ENCODE measurements around the gene TSHZ2. TPM values are rescaled to one million over a fixed set of nuclear protein-coding genes. Genes with fewer than 3 reads are reported as not detected.
"Not testable (repeated sequence)": the region's sequence is repeated elsewhere in the genome, so short reads cannot be mapped to it uniquely, and the experiment has no call there.

The TSHZ2 gene
- total and polyA plus RNA-seq, 2 experiments from 2014 or later: 10.4 to 32.0 TPM

DNA sequence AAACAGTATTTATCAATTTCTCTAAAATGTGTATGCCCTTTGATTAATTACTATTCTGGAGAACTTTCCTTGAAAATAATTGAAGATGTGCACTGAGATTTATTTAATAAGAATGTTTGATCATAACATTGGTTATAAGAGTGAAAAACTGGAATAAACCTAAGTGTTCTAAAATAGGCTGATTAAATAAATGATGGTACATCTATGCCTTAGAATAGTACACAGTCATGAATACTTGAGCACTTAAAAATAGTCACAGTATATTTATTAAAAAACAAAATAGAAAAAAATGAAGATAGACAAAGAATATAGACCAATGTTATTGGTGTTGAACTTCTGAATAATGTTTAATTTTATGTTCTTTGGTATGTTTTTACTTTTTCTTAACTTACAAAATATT is 528.5 kb downstream of the TSHZ2 start:
- Histone ChIP-seq H3K9me3 (ENCODE audit: low read depth) (no peaks in the 10 kb centered on the region), H3K4me1 (ENCODE audit: low read depth) (no peaks in the 10 kb centered on the region), H3K36me3 (no peaks in the 10 kb centered on the region), H3K4me3 (no peak overlapping the region), H3K27ac (no peak overlapping the region), H3K27me3 (no peaks in the 10 kb centered on the region)
- TF ChIP-seq, protein P1, sequence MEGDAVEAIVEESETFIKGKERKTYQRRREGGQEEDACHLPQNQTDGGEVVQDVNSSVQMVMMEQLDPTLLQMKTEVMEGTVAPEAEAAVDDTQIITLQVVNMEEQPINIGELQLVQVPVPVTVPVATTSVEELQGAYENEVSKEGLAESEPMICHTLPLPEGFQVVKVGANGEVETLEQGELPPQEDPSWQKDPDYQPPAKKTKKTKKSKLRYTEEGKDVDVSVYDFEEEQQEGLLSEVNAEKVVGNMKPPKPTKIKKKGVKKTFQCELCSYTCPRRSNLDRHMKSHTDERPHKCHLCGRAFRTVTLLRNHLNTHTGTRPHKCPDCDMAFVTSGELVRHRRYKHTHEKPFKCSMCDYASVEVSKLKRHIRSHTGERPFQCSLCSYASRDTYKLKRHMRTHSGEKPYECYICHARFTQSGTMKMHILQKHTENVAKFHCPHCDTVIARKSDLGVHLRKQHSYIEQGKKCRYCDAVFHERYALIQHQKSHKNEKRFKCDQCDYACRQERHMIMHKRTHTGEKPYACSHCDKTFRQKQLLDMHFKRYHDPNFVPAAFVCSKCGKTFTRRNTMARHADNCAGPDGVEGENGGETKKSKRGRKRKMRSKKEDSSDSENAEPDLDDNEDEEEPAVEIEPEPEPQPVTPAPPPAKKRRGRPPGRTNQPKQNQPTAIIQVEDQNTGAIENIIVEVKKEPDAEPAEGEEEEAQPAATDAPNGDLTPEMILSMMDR (IDR thresholded peaks at IDR 0.05; ENCODE audit: low read depth, low read length): no peak
- DNase-seq (ENCODE audit: low read depth in 1 of 2, low spot score in 1 of 2): no peak

DNA sequence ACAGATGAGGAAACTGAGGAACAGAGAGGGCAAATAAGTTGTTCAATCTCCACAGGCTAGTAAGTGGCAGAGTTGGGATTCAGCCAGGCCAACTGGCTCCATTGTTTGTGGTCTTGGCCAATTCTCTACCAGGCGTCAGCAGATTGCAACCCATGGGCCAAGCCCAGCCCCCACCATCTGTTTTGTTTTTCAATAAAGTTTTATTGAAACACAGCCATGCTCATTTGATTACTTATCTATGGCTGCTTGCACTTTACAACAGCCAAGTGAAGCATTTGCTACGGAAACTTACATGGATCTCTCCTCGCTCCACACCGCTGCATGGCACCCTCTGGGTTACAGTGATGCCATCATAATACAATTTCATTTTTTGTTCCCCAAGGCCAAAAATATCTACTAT is 530.7 kb downstream of the TSHZ2 start:
- Histone ChIP-seq H3K27me3 (no peaks in the 10 kb centered on the region), H3K4me3 (no peak overlapping the region), H3K36me3 (no peaks in the 10 kb centered on the region), H3K9me3 (ENCODE audit: low read depth) (no peaks in the 10 kb centered on the region), H3K27ac (no peak overlapping the region), H3K4me1 (ENCODE audit: low read depth) (no peaks in the 10 kb centered on the region)
- DNase-seq (ENCODE audit: low read depth in 1 of 2, low spot score in 1 of 2): no peak
- TF ChIP-seq, protein P1 (IDR thresholded peaks at IDR 0.05; ENCODE audit: low read depth, low read length): no peak

DNA sequence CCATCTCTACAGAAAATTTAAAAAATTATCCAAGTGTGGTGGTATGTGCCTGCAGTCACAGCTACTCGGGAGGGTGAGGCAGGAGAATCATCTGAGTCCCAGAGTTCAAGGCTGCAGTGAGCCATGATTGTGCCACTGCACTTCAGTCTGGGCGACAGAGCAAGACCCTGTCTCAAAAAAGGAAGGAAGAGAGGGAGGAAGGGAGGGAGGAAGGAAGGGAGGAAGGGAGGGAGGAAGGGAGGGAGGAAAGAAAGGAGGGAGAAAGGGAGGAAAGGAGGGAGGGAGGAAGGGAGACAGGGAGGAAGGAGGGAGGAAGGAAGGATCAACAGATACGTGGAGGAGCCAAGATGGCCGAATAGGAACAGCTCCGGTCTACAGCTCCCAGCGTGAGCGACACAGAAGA is 531.4 kb downstream of the TSHZ2 start:
- no peak for DNase-seq (ENCODE audit: low read depth in 1 of 2, low spot score in 1 of 2)
- Histone ChIP-seq H3K36me3 (no peaks in the 10 kb centered on the region), H3K27me3 (no peaks in the 10 kb centered on the region), H3K4me1 (ENCODE audit: low read depth) (no peaks in the 10 kb centered on the region), H3K27ac (no peak overlapping the region), H3K9me3 (ENCODE audit: low read depth) (no peaks in the 10 kb centered on the region), H3K4me3 (no peak overlapping the region)
- TF ChIP-seq, protein P1 (IDR thresholded peaks at IDR 0.05; ENCODE audit: low read depth, low read length): no peak

DNA sequence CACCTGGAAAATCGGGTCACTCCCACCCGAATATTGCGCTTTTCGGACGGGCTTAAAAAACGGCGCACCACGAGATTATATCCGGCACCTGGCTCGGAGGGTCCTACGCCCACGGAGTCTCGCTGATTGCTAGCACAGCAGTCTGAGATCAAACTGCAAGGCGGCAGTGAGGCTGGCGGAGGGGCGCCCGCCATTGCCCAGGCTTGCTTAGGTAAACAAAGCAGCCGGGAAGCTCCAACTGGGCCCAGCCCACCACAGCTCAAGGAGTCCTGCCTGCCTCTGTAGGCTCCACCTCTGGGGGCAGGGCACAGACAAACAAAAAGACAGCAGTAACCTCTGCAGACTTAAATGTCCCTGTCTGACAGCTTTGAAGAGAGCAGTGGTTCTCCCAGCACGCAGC is 531.9 kb downstream of the TSHZ2 start:
- H3K27ac ChIP-seq; H3K9me3 ChIP-seq (ENCODE audit: low read depth); DNase-seq (ENCODE audit: low read depth in 1 of 2, low spot score in 1 of 2); H3K4me1 ChIP-seq (ENCODE audit: low read depth); H3K27me3 ChIP-seq; H3K36me3 ChIP-seq; H3K4me3 ChIP-seq: not testable (repeated sequence)

DNA sequence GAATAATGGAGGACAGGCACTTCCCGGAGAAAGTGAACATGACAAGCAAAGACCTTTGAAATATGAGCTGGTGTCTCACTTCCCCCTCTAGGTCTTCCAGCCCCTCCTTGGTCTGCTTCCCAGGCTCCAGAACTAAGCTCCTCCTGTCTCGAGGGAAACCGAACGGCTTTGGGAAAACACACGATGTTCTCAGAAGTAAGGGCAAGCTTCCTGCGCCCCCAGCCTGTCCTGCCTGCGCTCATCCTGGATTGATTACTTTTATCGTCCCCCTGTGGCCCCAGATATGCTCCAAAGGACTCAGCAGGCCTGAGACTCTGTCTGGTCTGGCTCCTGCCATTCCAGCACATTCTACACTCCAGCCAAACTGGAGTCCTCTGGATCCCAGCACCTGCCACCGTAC is 538.1 kb downstream of the TSHZ2 start:
- H3K4me1 ChIP-seq (ENCODE audit: low read depth): no peaks in the 10 kb centered on the region
- TF ChIP-seq, protein P1 (IDR thresholded peaks at IDR 0.05; ENCODE audit: low read depth, low read length): no peak

DNA sequence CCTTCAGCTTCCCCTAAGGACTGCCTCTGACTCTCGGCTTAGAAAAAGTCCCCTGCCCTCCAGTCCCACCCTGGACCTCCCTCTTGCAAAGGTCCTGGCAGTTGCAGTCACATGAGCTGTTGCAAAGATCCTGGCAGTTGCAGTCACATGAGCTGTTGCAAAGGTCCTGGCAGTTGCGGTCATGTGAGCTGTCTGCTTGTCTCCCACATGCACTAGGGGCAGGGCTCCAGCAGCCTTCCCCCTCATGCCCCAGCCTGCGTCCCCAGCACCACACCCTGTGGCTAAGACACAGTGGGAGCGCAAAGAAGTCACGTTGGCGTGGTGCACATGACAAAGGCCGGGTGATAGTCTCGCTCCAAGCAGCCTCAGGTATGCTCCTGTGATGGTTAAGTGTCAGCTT is 538.5 kb downstream of the TSHZ2 start:
- H3K27me3 ChIP-seq: no peaks in the 10 kb centered on the region
- H3K36me3 ChIP-seq: no peaks in the 10 kb centered on the region
- H3K4me1 ChIP-seq (ENCODE audit: low read depth): no peaks in the 10 kb centered on the region
- H3K9me3 ChIP-seq (ENCODE audit: low read depth): no peaks in the 10 kb centered on the region
- TF ChIP-seq, protein P1 (IDR thresholded peaks at IDR 0.05; ENCODE audit: low read depth, low read length): no peak
- no peak for DNase-seq (ENCODE audit: low read depth in 1 of 2, low spot score in 1 of 2)
- no peak overlapping the region for H3K4me3 ChIP-seq
- H3K27ac ChIP-seq: no peak overlapping the region

More for the DNA sequence above, 538.1 kb downstream of the TSHZ2 start:
- Histone ChIP-seq H3K36me3 (no peaks in the 10 kb centered on the region), H3K4me3 (no peak overlapping the region), H3K9me3 (ENCODE audit: low read depth) (no peaks in the 10 kb centered on the region), H3K27ac (no peak overlapping the region), H3K27me3 (no peaks in the 10 kb centered on the region)
- DNase-seq (ENCODE audit: low read depth in 1 of 2, low spot score in 1 of 2): no peak

All from cardiac muscle cell (in vitro differentiated cells and primary cell).